Endothelial cell of umbilical vein (primary cell): ENCODE data around the gene TGFBR2.
A peak's percentile ranks its signal among the peaks of the same experiment; 100 is the strongest.

Experiments used
- CTCF ChIP-seq, 2 donors: IDR thresholded peaks; 1 replicate in 1 of 2; 2 replicates in 1 of 2; pipeline ENCODE4 v1.5.1; 2011; ENCODE audit warnings: low read length in 2 of 2, mild to moderate bottlenecking in 2 of 2, moderate library complexity in 2 of 2, control low read depth in 1 of 2, inconsistent platforms in 1 of 2, low read depth in 1 of 2; ENCODE audit not compliant: insufficient read depth in 1 of 2; ENCODE audit errors: extremely low read depth in 1 of 2
- EZH2 ChIP-seq: IDR thresholded peaks from 2 replicates; pipeline ENCODE4 v1.6.1; 2012; ENCODE audit warnings: borderline replicate concordance, low read depth, mild to moderate bottlenecking, moderate library complexity, low read length, inconsistent platforms; ENCODE audit not compliant: severe bottlenecking
- FOS ChIP-seq: IDR thresholded peaks from 2 replicates; pipeline ENCODE4 v1.6.1; 2011; ENCODE audit warnings: mild to moderate bottlenecking, low read length, moderate library complexity, borderline replicate concordance; ENCODE audit not compliant: insufficient read depth
- MAX ChIP-seq: IDR thresholded peaks from 2 replicates; pipeline ENCODE4 v1.6.1; 2011; ENCODE audit not compliant: insufficient read depth, insufficient read length
- POLR2A ChIP-seq: IDR thresholded peaks from 2 replicates; pipeline ENCODE4 v1.6.1; 2012; ENCODE audit warnings: low read depth, mild to moderate bottlenecking, control low read depth, low read length

GRCh38 chr3:30610702-30611368 is 4.4 kb downstream of the TGFBR2 start:
- TF ChIP-seq CTCF (IDR thresholded peaks at IDR 0.05; ENCODE audit: extremely low read depth in 1 of 2, insufficient read depth in 1 of 2, low read depth in 1 of 2, low read length in 2 of 2) (no peak), EZH2 (no peak), POLR2A (peak; percentile 21), MAX (no peak), FOS (no peak)
